ENCODE results near the gene HOXB1. TPM values are rescaled to one million over a fixed set of nuclear protein-coding genes. Genes with fewer than 3 reads are reported as not detected.

The HOXB1 gene
- total RNA-seq, 1 experiment from 2014 or later: not detected

GRCh38 chr17:48479014-48479402 lies 51.8 kb downstream of the HOXB1 start:
- Mint-ChIP-seq H3K9me3 (ENCODE audit: unreplicated experiment) (no peaks in the 10 kb centered on the region), H3K4me3 (ENCODE audit: unreplicated experiment) (no peak overlapping the region), H3K36me3 (ENCODE audit: insufficient read depth, unreplicated experiment) (no peaks in the 10 kb centered on the region), H3K27ac (ENCODE audit: unreplicated experiment) (no peak overlapping the region), H3K27me3 (ENCODE audit: insufficient read depth, unreplicated experiment) (peaks cover 15% of the 10 kb centered on the region), H3K4me1 (ENCODE audit: low read depth, unreplicated experiment) (no peaks in the 10 kb centered on the region)
- intact Hi-C loops (cut with micrococcal nuclease; ENCODE audit: unreplicated experiment): no loop called here
- Histone ChIP-seq H3K4me1 (no peaks in the 10 kb centered on the region), H3K9me3 (no peaks in the 10 kb centered on the region), H3K27me3 (replicated peaks; ENCODE audit: control insufficient read depth, insufficient read depth, low read length) (no peaks in the 10 kb centered on the region), H3K36me3 (ENCODE audit: control insufficient read depth, insufficient read depth, low read length) (no peaks in the 10 kb centered on the region), H3K4me3 (ENCODE audit: low read depth, low read length) (no peak overlapping the region)
- POLR2A ChIA-PET: no interaction called here
- BruUV-seq (replicated peaks): no TSS peak
- CTCF ChIA-PET: no interaction called here
- no peak for DNase-seq
- no peak for TF ChIP-seq CTCF (IDR thresholded peaks at IDR 0.05; ENCODE audit: insufficient read depth in 1 of 2, low read depth in 1 of 2, low read length in 1 of 2, severe bottlenecking in 1 of 2, unreplicated experiment in 1 of 2)

Other genes with a start within 250 kb of the HOXB1 start
- 0.70 and 1.5 TPM in 2 replicates for gene SKAP1, start 100.8 kb downstream of the HOXB1 start, total RNA-seq (2022)
- 0.65 and 1.1 TPM in 2 replicates for gene HOXB2, start 14.1 kb upstream of the HOXB1 start, total RNA-seq (2022)
- 3.4 and 3.9 TPM in 2 replicates for gene HOXB4, start 47.3 kb upstream of the HOXB1 start, total RNA-seq (2022)
- 7.2 and 10.1 TPM in 2 replicates for gene HOXB3, start 59.2 kb upstream of the HOXB1 start, total RNA-seq (2022)
- not detected in 2 replicates for gene HOXB5, start 62.8 kb upstream of the HOXB1 start, total RNA-seq (2022)
- gene HOXB6, start 74.0 kb upstream of the HOXB1 start, total RNA-seq (2022): 1.8 and 1.9 TPM in 2 replicates
- 23.7 and 28.2 TPM in 2 replicates for gene HOXB7, start 80.0 kb upstream of the HOXB1 start, total RNA-seq (2022)
- gene HOXB8, start 84.3 kb upstream of the HOXB1 start, total RNA-seq (2022): 0.39 and 1.2 TPM in 2 replicates
- gene HOXB9, start 95.3 kb upstream of the HOXB1 start, total RNA-seq (2022): 4.5 and 5.4 TPM in 2 replicates
- gene PRAC1, start 191.5 kb upstream of the HOXB1 start, total RNA-seq (2022): not detected in 2 replicates
- not detected in 2 replicates for gene PRAC2, start 192.2 kb upstream of the HOXB1 start, total RNA-seq (2022)
- 4.3 and 5.5 TPM in 2 replicates for gene HOXB13, start 197.7 kb upstream of the HOXB1 start, total RNA-seq (2022)

All from Caco-2 (cell line).